Trophoblast cell (in vitro differentiated cells and primary cell): ENCODE data around the gene CELF6.

Experiments
- DNase-seq, 2 donors: peaks; one replicate each; pipeline ENCODE4 v3.0.0-alpha.2; 2016
- H2AFZ ChIP-seq: 2 replicates; pipeline ENCODE4 v1.6.1; 2013; ENCODE audit warnings: low read length, moderate library complexity, mild to moderate bottlenecking; ENCODE audit not compliant: insufficient read depth, poor library complexity
- H2AK5ac ChIP-seq: 2 replicates; pipeline ENCODE4 v1.6.1; 2013; ENCODE audit warnings: mild to moderate bottlenecking, low read length
- H2BK120ac ChIP-seq: 2 replicates; pipeline ENCODE4 v1.6.1; 2013; ENCODE audit warnings: low read length, mild to moderate bottlenecking, moderate library complexity; ENCODE audit not compliant: insufficient read depth, poor library complexity
- H2BK12ac ChIP-seq: 2 replicates; pipeline ENCODE4 v1.6.1; 2013; ENCODE audit warnings: mild to moderate bottlenecking, low read length, moderate library complexity
- H2BK5ac ChIP-seq: 2 replicates; pipeline ENCODE4 v1.6.1; 2013; ENCODE audit warnings: low read length, low read depth, moderate library complexity, mild to moderate bottlenecking; ENCODE audit not compliant: poor library complexity
- H3K14ac ChIP-seq: 2 replicates; pipeline ENCODE4 v1.6.1; 2013; ENCODE audit warnings: mild to moderate bottlenecking, low read length
- H3K18ac ChIP-seq: 2 replicates; pipeline ENCODE4 v1.6.1; 2013; ENCODE audit warnings: mild to moderate bottlenecking, low read length
- H3K23ac ChIP-seq: 2 replicates; pipeline ENCODE4 v1.6.1; 2013; ENCODE audit warnings: low read length
- H3K27ac ChIP-seq: 2 replicates; pipeline ENCODE4 v1.5.1; 2013; ENCODE audit warnings: low read depth, mild to moderate bottlenecking, inconsistent platforms, low read length, moderate library complexity
- H3K27me3 ChIP-seq: 2 replicates; pipeline ENCODE4 v1.6.1; 2013; ENCODE audit warnings: inconsistent platforms, mild to moderate bottlenecking, low read length, moderate library complexity; ENCODE audit not compliant: insufficient read depth
- H3K36me3 ChIP-seq, 2 experiments: 1 replicate in 1 of 2; 2 replicates in 1 of 2; pipeline ENCODE4 v1.6.1; 2013; ENCODE audit warnings: low read length in 2 of 2, mild to moderate bottlenecking in 2 of 2, moderate library complexity in 1 of 2; ENCODE audit not compliant: insufficient read depth in 2 of 2, control insufficient read depth in 1 of 2
- H3K4ac ChIP-seq: 2 replicates; pipeline ENCODE4 v1.6.1; 2013; ENCODE audit warnings: low read depth, mild to moderate bottlenecking, low read length, moderate library complexity
- H3K4me1 ChIP-seq, 2 experiments: 1 replicate in 1 of 2; 2 replicates in 1 of 2; pipeline ENCODE4 v1.6.1; 2013; ENCODE audit warnings: low read length in 2 of 2, mild to moderate bottlenecking in 2 of 2, moderate library complexity in 1 of 2; ENCODE audit not compliant: insufficient read depth in 2 of 2, control insufficient read depth in 1 of 2
- H3K4me2 ChIP-seq: 2 replicates; pipeline ENCODE4 v1.6.1; 2013; ENCODE audit warnings: inconsistent platforms, mild to moderate bottlenecking, low read length, moderate library complexity
- H3K4me3 ChIP-seq: 2 replicates; pipeline ENCODE4 v1.5.1; 2013; ENCODE audit warnings: mild to moderate bottlenecking, low read depth, low read length, inconsistent platforms
- H3K79me1 ChIP-seq: one replicate; pipeline ENCODE4 v1.6.1; 2013; ENCODE audit warnings: low read length
- H3K79me2 ChIP-seq: 2 replicates; pipeline ENCODE4 v1.6.1; 2013; ENCODE audit warnings: low read length, mild to moderate bottlenecking; ENCODE audit not compliant: control insufficient read depth, insufficient read depth, poor library complexity
- H3K9ac ChIP-seq: 2 replicates; pipeline ENCODE4 v1.6.1; 2013; ENCODE audit warnings: mild to moderate bottlenecking, low read length
- H3K9me3 ChIP-seq: 2 replicates; pipeline ENCODE4 v1.6.1; 2013; ENCODE audit warnings: low read depth, mild to moderate bottlenecking, control low read depth, inconsistent platforms, low read length; ENCODE audit not compliant: insufficient read depth
- H4K12ac ChIP-seq: 2 replicates; pipeline ENCODE4 v1.6.1; 2013; ENCODE audit warnings: low read depth, mild to moderate bottlenecking, low read length, moderate library complexity
- H4K8ac ChIP-seq: 2 replicates; pipeline ENCODE4 v1.6.1; 2013; ENCODE audit warnings: low read depth, mild to moderate bottlenecking, low read length, moderate library complexity
- H4K91ac ChIP-seq: one replicate; pipeline ENCODE4 v1.6.1; 2013; ENCODE audit warnings: low read depth, mild to moderate bottlenecking, low read length, moderate library complexity
- WGBS: extraction: QIAGEN DNeasy Blood & Tissue Kit; methylation state at CpG from one replicate; pipeline ENCODE4 v1.1.7; 2013; ENCODE audit warnings: missing lambda C conversion rate; ENCODE audit not compliant: insufficient read length, insufficient coverage; ENCODE audit errors: extremely low coverage; 5-methylcytosine and 5-hydroxymethylcytosine counted together

The CELF6 gene

DNA sequence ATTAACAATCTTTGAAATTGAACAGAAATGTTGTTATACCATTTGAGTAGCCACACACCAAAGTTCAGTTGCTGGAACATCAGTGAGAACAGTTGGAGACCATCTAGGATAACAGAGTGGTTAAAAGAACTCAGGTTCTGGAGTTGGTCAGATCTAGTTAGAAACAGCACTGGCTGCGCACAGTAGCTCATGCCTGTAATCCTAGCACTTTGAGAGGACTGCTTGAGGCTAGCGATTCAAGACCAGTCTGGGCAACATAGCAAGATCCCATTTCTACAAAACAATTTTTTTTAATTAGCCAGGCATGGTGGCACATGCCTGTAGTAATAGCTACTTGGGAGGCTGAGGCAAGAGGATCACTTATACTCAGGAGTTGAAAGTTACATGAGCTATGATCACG lies 81.4 kb downstream of the CELF6 start:
- H3K79me1 ChIP-seq: peaks cover 11% of the 10 kb centered on the region
- no peak overlapping the region for H3K23ac ChIP-seq
- H3K79me2 ChIP-seq: no peaks in the 10 kb centered on the region
- no peaks in the 10 kb centered on the region for H3K9me3 ChIP-seq
- H4K8ac ChIP-seq: no peak overlapping the region
- H2BK120ac ChIP-seq: no peak overlapping the region
- H4K91ac ChIP-seq: no peak overlapping the region
- H3K27ac ChIP-seq: no peak overlapping the region
- no peak overlapping the region for H2BK12ac ChIP-seq
- peaks cover 8 to 10% of the 10 kb centered on the region in 2 experiments for H3K4me1 ChIP-seq
- no peak overlapping the region for H2AK5ac ChIP-seq
- no peak overlapping the region for H3K18ac ChIP-seq
- H3K4ac ChIP-seq: no peak overlapping the region
- no peak overlapping the region for H3K9ac ChIP-seq
- no peak overlapping the region for H3K4me3 ChIP-seq
- H3K4me2 ChIP-seq: no peak overlapping the region
- WGBS: no CpG with 5 or more reads among the region's 3 CpGs
- peak in 1 of 2 donors; percentile 2 for DNase-seq
- no peaks in the 10 kb centered on the region for H3K27me3 ChIP-seq
- H3K36me3 ChIP-seq: peaks cover 7 to 18% of the 10 kb centered on the region in 2 experiments
- H2AFZ ChIP-seq: no peak overlapping the region
- no peak overlapping the region for H2BK5ac ChIP-seq
- no peak overlapping the region for H4K12ac ChIP-seq
- no peak overlapping the region for H3K14ac ChIP-seq

DNA sequence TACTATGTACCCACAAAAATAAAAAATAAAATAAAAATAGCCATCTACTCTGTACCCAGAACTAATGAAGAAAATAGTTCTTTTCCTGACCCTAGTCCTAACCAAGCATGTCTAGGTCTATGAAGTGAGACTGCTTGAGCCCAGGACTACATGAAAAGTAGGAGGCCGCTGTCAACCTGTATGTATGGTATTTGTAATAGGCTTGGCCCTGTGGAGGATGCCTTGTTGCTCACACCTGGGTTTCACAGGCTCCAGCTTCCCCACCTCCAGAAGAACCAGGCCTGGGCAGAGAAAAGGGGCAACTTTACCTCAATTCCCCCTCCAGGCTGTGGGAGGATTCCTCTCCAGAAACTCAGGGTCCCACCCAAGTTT lies 82.1 kb downstream of the CELF6 start:
- Histone ChIP-seq H3K79me1 (peaks cover 11% of the 10 kb centered on the region), H3K23ac (no peak overlapping the region), H3K36me3 (peaks cover 7 to 14% of the 10 kb centered on the region in 2 experiments), H3K14ac (peak overlapping the region; percentile 28), H2AK5ac (peak overlapping the region; percentile 2), H2BK120ac (peak overlapping the region; percentile 71), H4K12ac (no peak overlapping the region), H3K79me2 (no peaks in the 10 kb centered on the region), H3K9me3 (no peaks in the 10 kb centered on the region), H3K27ac (no peak overlapping the region), H3K9ac (no peak overlapping the region), H3K4ac (no peak overlapping the region), H3K4me3 (no peak overlapping the region), H2BK5ac (peak overlapping the region; percentile 36), H3K4me2 (no peak overlapping the region), H3K4me1 (peaks cover 8 to 10% of the 10 kb centered on the region in 2 experiments), H2AFZ (no peak overlapping the region), H3K27me3 (no peaks in the 10 kb centered on the region), H4K91ac (peak overlapping the region; percentile 93), H2BK12ac (peak overlapping the region; percentile 93), H4K8ac (peak overlapping the region; percentile 6), H3K18ac (peak overlapping the region; percentile 23)
- peak in 1 of 2 donors; percentile 20 for DNase-seq
- no CpG with 5 or more reads among the region's 1 CpG for WGBS

DNA sequence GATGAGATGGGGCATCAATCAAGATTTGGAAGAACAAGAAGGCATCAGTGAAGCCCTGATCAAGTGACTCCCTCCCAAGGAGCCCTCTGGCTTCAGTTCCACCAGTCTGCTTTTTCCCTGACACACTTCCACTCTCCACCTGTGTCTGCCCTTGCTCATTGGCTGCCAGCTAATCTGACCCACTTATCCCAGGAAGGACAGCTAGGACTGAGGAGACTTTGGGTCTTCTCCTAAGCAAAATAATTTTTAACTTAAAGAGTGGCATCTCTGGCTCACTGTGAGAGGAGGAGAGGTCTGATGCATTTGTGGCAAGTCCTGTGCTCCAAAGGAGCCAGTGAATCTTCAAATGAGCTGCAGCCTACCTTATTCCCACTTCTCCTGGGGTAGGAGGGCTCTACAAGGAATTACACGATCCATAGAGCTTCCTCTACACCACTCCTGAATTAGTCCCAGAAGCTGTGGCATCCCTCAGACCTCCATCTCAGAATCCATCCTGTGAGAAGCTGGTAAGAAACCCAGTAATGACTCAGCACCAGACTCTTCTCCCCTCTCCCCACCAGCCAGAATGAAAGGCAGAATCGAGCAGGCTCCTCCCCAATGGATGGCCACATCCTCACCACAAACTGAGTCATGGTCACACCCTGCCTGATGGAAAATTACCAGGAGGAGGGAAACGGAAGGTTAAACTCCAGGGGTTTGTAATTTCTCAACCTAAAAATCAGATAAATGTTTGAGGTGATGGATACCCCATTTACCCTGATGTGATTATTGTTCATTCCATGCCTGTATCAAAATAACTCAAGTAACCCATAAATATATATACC lies 82.7 kb downstream of the CELF6 start:
- Histone ChIP-seq H2AK5ac (peak overlapping the region; percentile 53), H2BK120ac (peak overlapping the region; percentile 77), H2BK5ac (peak overlapping the region; percentile 35), H3K79me1 (peaks cover 11% of the 10 kb centered on the region), H3K14ac (peak overlapping the region; percentile 23), H3K4me1 (peaks cover 8 to 12% of the 10 kb centered on the region in 2 experiments), H3K79me2 (no peaks in the 10 kb centered on the region), H4K8ac (peak overlapping the region; percentile 56), H3K9ac (no peak overlapping the region), H3K9me3 (no peaks in the 10 kb centered on the region), H3K4ac (peak overlapping the region; percentile 44), H3K27me3 (no peaks in the 10 kb centered on the region), H3K4me3 (no peak overlapping the region), H3K4me2 (peak overlapping the region; percentile 49), H3K18ac (no peak overlapping the region), H4K12ac (peak overlapping the region; percentile 46), H2AFZ (no peak overlapping the region), H3K27ac (peak overlapping the region; percentile 70), H2BK12ac (peak overlapping the region; percentile 74), H3K23ac (no peak overlapping the region), H4K91ac (peak overlapping the region; percentile 86), H3K36me3 (peaks cover 7 to 14% of the 10 kb centered on the region in 2 experiments)
- no CpG with 5 or more reads among the region's 3 CpGs for WGBS
- peak; percentile 75 to 81 for DNase-seq

DNA sequence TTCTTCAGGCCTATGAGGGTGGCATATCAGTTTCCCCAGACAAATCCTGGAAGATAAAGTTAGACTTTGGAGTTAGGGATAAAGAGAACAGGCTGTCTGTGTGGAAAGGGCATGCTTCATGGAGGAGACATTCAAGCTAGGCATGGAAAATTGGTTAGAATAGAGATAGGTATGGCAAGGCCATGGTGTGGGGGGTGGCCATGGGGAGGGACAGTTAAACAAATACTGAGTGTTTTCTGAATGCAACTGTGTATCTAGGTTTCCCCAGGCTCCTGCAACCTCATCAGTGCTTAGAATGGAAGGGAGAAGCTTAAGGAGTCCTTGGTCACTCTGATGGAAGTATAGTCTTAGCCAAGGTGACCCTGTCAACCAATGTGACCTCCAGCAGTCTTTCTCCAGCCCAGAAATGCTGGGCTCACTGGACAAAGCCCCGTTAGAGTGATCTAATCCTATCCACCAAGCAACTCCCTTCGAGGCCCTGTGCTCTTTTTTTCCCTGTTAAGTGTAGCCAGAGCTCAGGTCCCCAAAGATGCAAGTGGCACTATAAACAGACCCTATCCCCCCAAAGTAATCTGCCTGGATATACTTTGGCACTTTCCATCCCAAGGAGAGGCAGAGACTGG lies 83.5 kb downstream of the CELF6 start:
- Histone ChIP-seq H2AK5ac (peak overlapping the region; percentile 13), H3K36me3 (peaks cover 5 to 7% of the 10 kb centered on the region in 2 experiments), H3K14ac (no peak overlapping the region), H2BK120ac (peak overlapping the region; percentile 21), H3K23ac (no peak overlapping the region), H4K8ac (peak overlapping the region; percentile 56), H3K9ac (no peak overlapping the region), H3K79me1 (peaks cover 15% of the 10 kb centered on the region), H3K79me2 (peaks cover 2% of the 10 kb centered on the region), H3K4ac (no peak overlapping the region), H3K4me1 (peaks cover 11 to 12% of the 10 kb centered on the region in 2 experiments), H3K18ac (no peak overlapping the region), H2AFZ (no peak overlapping the region), H3K27ac (no peak overlapping the region), H2BK12ac (peak overlapping the region; percentile 74), H3K4me3 (no peak overlapping the region), H4K91ac (peak overlapping the region; percentile 86), H3K4me2 (no peak overlapping the region), H3K27me3 (no peaks in the 10 kb centered on the region), H4K12ac (no peak overlapping the region), H3K9me3 (no peaks in the 10 kb centered on the region), H2BK5ac (no peak overlapping the region)
- no CpG with 5 or more reads among the region's 2 CpGs for WGBS
- no peak for DNase-seq
